A549 (cell line): ENCODE measurements around the gene MIX23.

Experiments
- CTCF ChIP-seq: fragments of >200 bp; sonication (Bioruptor Twin); formaldehyde crosslinking; IDR thresholded peaks from 3 replicates; pipeline ENCODE4 v1.5.1; 2016
- JUNB ChIP-seq: fragments of >200 bp; sonication (Bioruptor Twin); formaldehyde crosslinking; IDR thresholded peaks from 2 replicates; pipeline ENCODE4 v1.6.1; 2016
- KDM1A ChIP-seq: fragments of 200-600 bp; sonication (generic); IDR thresholded peaks from 2 replicates; pipeline ENCODE4 v1.6.1; 2016; ENCODE audit warnings: low read depth, mild to moderate bottlenecking
- POLR2A ChIP-seq: IDR thresholded peaks from 2 replicates; pipeline ENCODE4 v1.6.1; 2012; ENCODE audit warnings: mild to moderate bottlenecking, low read length
- RAD21 ChIP-seq, 2 experiments: fragments of >200 bp in 1 of 2; sonication (Bioruptor Twin) in 1 of 2; formaldehyde crosslinking in 1 of 2; IDR thresholded peaks in 1 of 2; conservative IDR thresholded peaks in 1 of 2; 2 replicates in 1 of 2; 3 replicates in 1 of 2; pipeline ENCODE4 v1.6.1; 2012 to 2018; ENCODE audit warnings: inconsistent platforms in 1 of 2
- REST ChIP-seq: fragments of 200-600 bp; sonication (generic); IDR thresholded peaks from 2 replicates; pipeline ENCODE4 v1.6.1; 2016; ENCODE audit warnings: antibody characterized with exemption, mild to moderate bottlenecking, moderate library complexity
- RFX5 ChIP-seq: fragments of 450-650 bp; IDR thresholded peaks from 2 replicates; pipeline ENCODE4 v1.7.1; 2014; ENCODE audit warnings: antibody characterized with exemption, mild to moderate bottlenecking, moderate library complexity
- ZFP36 ChIP-seq: fragments of 450-650 bp; IDR thresholded peaks from 2 replicates; pipeline ENCODE4 v1.6.1; 2014; ENCODE audit warnings: borderline replicate concordance; ENCODE audit not compliant: partially characterized antibody

GRCh38 chr3:122415104-122415744 lies 32.2 kb upstream of the MIX23 start:
- TF ChIP-seq RAD21 (conservative IDR thresholded peaks at IDR 0.05 in 1 of 2, IDR thresholded peaks at IDR 0.05 in 1 of 2), result no peak
- no peak for TF ChIP-seq CTCF
- no peak for TF ChIP-seq POLR2A
- no peak for TF ChIP-seq KDM1A
- TF ChIP-seq JUNB, result no peak
- no peak for TF ChIP-seq REST
- TF ChIP-seq RFX5, result no peak
- TF ChIP-seq ZFP36, result no peak
